Stomach (tissue), 4 donors: ENCODE results near the gene NRG3.

ENCODE experiments used
- CTCF ChIP-seq, 7 experiments: fragments of 450-650 bp in 4 of 7; fragments of 200-600 bp in 3 of 7; sonication (generic) in 3 of 7; IDR thresholded peaks; one replicate each; pipeline ENCODE4 v1.5.1; 2016 to 2019; ENCODE audit warnings: antibody characterized with exemption in 7 of 7, control low read depth in 2 of 7, mild to moderate bottlenecking in 1 of 7
- POLR2A ChIP-seq, 4 donors: fragments of 450-650 bp; IDR thresholded peaks; one replicate each; pipeline ENCODE4 v1.6.1; 2016; ENCODE audit warnings: antibody characterized with exemption in 4 of 4, control low read depth in 2 of 4, mild to moderate bottlenecking in 1 of 4, moderate library complexity in 1 of 4

- TF ChIP-seq CTCF (IDR thresholded peaks at IDR 0.05) (no peak), POLR2A (IDR thresholded peaks at IDR 0.05) (no peak)
Measured at GRCh38 chr10:82914655-82915136, 1039.7 kb downstream of the NRG3 start.
